Measurements from ENCODE around the gene DTHD1. TPM values are rescaled to one million over a fixed set of nuclear protein-coding genes. Genes with fewer than 3 reads are reported as not detected.

Gene DTHD1
- total and polyA plus RNA-seq, 2 of the 8 experiments (the other 6 are each of a cell fraction or from before 2014, with no cell fraction given) = not detected

- no peak for TF ChIP-seq NANOG (IDR thresholded peaks at IDR 0.05; ENCODE audit: insufficient read depth, low read depth, low read length, poor library complexity, severe bottlenecking)
Measured at GRCh38 chr4:36332782-36333131, 51.3 kb downstream of the DTHD1 start (continued).
